ENCODE measurements around the gene GBA2.

Gene GBA2

GRCh38 chr9:35748858-35749514, at the start of gene GBA2, which contains the start of gene RGP1:
TSS of gene GBA2 (minus strand) at chr9:35749228. CDS start at chr9:35748704, 524 bp downstream.
TSS of gene RGP1 (plus strand) at chr9:35749287. CDS start at chr9:35749756, 469 bp downstream.
- no peak for DNase-seq (ENCODE audit: low read depth)

DNA sequence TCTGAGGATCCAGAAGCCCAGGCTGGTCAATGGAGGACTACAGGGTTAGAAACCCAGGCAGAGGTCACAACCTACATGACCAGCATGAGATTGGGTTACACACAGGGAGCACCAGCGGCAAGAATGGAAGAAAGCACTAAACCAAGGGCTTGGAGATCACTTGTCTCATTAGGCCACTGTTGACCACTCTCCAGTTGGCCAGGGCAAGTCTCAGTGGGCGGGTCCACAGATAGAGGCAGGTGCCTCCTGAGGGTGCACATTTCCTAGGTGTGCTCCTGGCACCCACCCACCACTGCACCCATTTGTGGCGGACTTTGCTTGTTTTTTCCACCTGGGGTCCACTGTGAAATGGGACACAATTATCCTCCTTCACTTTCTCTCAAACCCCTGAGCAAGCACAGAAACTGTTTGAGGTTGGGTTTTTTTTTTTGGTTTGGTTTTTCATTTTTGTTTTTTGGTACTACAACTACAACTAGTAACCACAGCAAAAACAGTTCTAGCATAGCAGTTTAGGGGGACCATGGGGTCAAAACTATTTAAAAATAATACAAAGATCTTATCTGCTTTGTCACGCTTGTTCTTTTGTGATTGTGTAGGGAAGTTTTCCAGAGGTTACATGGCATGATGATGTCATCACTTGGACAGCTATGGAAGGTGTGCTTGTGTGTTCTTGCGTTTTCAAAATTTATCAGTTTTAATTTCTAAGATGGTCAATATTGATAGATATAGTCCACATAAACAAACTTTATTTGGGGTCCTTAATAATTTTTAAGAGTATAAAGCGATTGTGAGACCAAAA, 48.5 kb upstream of the GBA2 start:
- DNase-seq (ENCODE audit: low read depth) = no peak

DNA sequence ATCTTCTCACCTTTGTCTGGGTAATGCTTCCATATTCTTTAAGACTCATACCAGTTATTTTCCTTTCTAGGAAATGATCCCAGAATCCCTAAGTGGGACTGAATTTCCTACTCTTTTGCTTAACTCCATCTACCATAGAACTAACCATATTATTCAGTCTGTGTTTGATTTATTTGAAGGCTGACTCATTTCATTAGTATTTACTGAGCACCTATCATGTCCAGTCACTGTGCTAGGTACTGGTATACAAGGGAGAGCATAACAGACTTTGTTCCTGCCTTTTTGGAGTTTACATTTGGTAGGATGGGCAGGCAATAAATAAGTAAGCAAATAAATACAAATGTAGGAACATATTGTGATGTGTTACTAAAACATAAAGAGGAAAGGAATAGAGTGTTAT, 46.7 kb upstream of the GBA2 start:
- no peak for DNase-seq (ENCODE audit: low read depth)

DNA sequence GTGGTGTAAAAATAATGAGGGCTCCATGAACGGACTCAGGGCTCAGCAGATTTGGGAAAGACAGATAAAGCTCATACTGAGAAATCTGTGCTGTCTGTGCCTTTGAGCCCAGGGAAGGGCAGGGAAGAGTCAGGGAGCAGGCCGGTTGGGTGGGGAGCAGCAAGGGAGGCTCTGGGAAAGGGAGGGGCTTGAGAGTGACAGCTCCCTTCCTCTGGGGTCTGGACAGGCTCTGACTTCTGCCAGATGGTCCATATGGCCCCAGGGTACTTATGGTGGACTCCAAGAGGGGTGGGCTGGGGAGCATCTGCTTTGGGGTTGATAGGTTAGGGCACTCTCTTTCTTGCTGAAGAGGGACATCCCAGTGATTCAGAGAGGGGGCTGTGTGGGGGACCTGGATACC, 44.4 kb upstream of the GBA2 start:
- no peak for DNase-seq (ENCODE audit: low read depth)

- no peak for DNase-seq (ENCODE audit: low read depth)
Observed at GRCh38 chr9:35792826-35793225, 43.8 kb upstream of the GBA2 start.

DNA sequence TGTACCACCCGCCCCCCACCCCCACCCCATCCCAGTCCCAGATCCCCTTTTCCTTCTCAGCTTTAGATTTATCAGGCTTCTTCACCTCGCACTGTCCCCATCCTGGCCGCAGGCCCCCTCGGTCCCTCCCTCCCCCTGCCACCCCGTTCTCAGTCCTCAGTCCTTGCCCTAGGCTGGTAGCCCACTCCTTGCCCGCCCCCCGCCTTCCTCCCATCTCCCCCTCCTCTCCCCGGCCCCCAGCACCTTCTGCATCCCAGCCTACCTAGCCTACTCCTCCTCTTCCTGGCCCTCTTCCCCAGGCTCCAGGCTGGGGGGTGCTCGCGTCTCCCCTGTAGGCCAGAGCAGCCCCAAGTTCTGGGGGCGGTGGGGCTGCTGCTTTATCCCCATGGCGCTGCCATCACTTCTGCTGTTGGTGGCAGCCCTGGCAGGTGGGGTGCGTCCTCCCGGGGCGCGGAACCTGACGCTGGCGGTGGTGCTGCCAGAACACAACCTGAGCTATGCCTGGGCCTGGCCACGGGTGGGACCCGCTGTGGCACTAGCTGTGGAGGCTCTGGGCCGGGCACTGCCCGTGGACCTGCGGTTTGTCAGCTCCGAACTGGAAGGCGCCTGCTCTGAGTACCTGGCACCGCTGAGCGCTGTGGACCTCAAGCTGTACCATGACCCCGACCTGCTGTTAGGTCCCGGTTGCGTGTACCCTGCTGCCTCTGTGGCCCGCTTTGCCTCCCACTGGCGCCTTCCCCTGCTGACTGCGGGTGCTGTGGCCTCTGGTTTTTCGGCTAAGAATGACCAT, 43.2 kb upstream of the GBA2 start:
- no peak for DNase-seq (ENCODE audit: low read depth)

DNA sequence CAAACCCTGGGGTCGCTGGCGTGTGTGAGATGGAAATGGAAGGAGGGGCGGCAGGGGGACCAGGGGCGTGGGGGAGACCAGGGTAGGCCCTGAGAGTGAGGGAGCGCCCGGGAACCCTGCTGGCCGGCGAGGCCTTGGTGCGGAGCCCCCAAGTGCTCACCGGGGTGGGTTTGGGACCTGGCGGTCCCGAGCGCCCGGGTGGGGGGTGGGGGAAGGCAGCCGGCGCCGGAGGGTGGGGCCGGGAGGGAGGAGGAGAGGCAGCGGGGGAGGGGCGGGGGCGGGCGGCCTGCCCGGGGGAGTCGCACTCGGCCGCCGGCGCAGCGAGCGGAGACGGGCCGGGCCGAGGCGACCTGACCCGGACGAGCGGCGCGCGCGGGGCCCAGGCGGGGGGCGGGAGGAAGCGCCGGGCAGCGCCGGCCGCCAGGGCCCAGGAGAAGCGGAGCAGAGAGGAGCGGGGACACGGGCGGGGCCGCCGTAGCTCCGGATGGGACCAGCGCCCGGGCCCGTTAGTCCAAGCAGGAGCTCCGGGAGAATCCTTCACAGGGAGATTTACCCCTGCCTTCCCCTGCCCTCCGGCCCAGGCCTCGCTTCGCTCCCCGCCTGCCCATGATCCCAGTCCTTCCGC, 42.4 kb upstream of the GBA2 start, which contains the start of gene NPR2:
Gene NPR2, plus strand, starts transcription at position 295 of the 625 bp plus-strand sequence. CDS start 818 bp downstream, outside the sequence.
- no peak for DNase-seq (ENCODE audit: low read depth)

GRCh38 chr9:35790385-35791296, 41.6 kb upstream of the GBA2 start:
- DNase-seq (ENCODE audit: low read depth) = peak; percentile 13

- DNase-seq (ENCODE audit: low read depth) = no peak
Observed at GRCh38 chr9:35790025-35790384, 41.0 kb upstream of the GBA2 start.

- no peak for DNase-seq (ENCODE audit: low read depth)
Observed at GRCh38 chr9:35789541-35789940, 40.5 kb upstream of the GBA2 start.

- DNase-seq (ENCODE audit: low read depth) = no peak
Observed at GRCh38 chr9:35783418-35783817, 34.4 kb upstream of the GBA2 start.

- no peak for DNase-seq (ENCODE audit: low read depth)
Observed at GRCh38 chr9:35781066-35781465, 32.0 kb upstream of the GBA2 start.

- DNase-seq (ENCODE audit: low read depth) = no peak
Observed at GRCh38 chr9:35778496-35778895, 29.5 kb upstream of the GBA2 start.

- no peak for DNase-seq (ENCODE audit: low read depth)
Observed at GRCh38 chr9:35776018-35776417, 27.0 kb upstream of the GBA2 start.

DNA sequence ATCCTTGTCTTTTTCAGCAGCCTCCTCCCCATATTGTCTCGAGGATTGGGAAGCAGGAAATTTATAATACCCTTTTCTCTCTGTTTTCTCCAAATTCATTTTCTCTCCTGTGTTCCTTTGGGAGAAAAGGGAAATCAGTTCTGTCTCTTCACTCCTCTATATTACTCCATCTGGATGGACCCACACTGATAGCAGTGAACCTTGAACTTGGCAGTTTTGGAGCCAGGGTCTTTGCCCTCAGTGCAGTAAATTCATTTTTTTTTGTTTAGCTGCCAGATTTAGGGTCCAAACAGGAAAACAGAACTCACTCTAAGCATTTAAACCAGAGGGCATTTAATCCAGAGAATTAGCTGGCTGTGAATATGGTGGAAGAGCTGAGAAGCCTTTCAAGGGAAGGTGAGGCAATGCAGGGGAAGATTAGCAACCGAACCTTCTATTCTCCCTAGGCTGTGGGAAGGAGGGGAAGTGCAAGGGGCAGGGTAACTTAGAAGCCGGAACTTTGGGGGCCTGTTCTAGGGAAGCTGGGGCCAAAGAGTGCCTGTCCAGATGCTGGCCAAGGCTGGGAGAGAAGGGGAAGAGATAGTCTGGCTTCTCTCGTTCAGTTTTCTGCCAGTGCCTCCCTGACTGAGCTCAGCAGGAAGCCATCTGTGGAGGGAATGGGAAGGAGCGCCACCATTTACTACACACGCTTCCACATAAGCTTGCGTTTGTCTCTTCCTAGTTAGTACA, 26.0 kb upstream of the GBA2 start:
- no peak for DNase-seq (ENCODE audit: low read depth)

GRCh38 chr9:35771943-35772342, 22.9 kb upstream of the GBA2 start:
- no peak for DNase-seq (ENCODE audit: low read depth)

GRCh38 chr9:35771534-35771933, 22.5 kb upstream of the GBA2 start:
- DNase-seq (ENCODE audit: low read depth) = no peak

DNA sequence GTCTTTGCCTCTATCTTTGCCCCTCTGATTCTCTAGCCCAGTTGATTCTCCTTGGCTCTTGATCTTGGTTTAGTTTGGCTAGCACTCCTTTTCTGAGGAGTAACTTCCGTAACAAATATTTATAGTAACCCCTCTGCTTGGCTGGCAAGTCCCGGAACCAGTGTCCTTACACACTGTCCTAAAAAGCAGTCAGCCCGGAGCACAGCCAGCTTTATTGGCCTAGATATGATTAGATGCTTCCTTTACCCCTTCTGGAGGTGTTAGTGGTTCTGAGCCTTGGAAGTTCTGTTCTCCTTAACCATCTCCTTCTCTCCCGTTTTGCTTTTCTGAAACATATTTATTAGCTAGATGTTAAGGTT, 22.0 kb upstream of the GBA2 start:
- no peak for DNase-seq (ENCODE audit: low read depth)

GRCh38 chr9:35769763-35770162, 20.7 kb upstream of the GBA2 start:
- DNase-seq (ENCODE audit: low read depth) = no peak

- no peak for DNase-seq (ENCODE audit: low read depth)
Observed at GRCh38 chr9:35767458-35767857, 18.4 kb upstream of the GBA2 start.

DNA sequence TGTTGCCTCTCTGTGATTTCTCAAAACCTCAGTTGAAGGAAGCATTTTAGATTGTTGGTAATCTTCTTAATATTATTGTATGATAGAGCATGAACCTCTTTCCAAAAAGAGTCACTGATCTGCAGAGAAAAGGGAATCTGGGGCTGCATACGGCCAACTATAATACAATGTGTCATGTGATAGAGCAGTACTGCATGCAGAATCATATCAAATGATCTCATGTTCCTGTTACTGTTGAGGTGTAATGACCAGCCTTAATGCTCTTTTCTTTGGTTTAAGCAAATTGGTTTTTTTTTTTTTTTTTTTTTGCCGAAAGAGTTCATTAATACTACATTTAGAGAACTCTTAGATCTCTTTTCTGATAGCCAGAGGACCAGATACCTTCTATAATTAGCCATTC, 18.0 kb upstream of the GBA2 start:
- no peak for DNase-seq (ENCODE audit: low read depth)

Data from stimulated activated CD8-positive, alpha-beta memory T cell treated with anti-CD3 and anti-CD28 coated beads, Interleukin-15, amount 100 ng/mL, for 1 hour (primary cell).